GM19372 (cell line): ENCODE data around the gene OBSCN.
"Not testable (repeated sequence)": the region's sequence is repeated elsewhere in the genome, so short reads cannot be mapped to it uniquely, and the experiment has no call there.

Experiments
- ATAC-seq: cut with Tn5 transposase; IDR thresholded peaks from one replicate; pipeline ENCODE4 v1.9.1; 2021; ENCODE audit warnings: mild to moderate bottlenecking, low read depth, moderate library complexity; ENCODE audit not compliant: unreplicated experiment

The OBSCN gene

GRCh38 chr1:228249513-228250305 lies 41.9 kb downstream of the OBSCN start:
- ATAC-seq: no peak

- ATAC-seq: not testable (repeated sequence)
Observed at GRCh38 chr1:228252476-228252875, 44.6 kb downstream of the OBSCN start.

GRCh38 chr1:228256626-228257375 lies 49.0 kb downstream of the OBSCN start:
- no peak for ATAC-seq

GRCh38 chr1:228258486-228258885 lies 50.6 kb downstream of the OBSCN start:
- ATAC-seq: no peak

- ATAC-seq: no peak
Observed at GRCh38 chr1:228259368-228259894, 51.6 kb downstream of the OBSCN start.

GRCh38 chr1:228259951-228260350 lies 52.1 kb downstream of the OBSCN start:
- no peak for ATAC-seq

GRCh38 chr1:228261706-228262105 lies 53.9 kb downstream of the OBSCN start:
- ATAC-seq: no peak

GRCh38 chr1:228262475-228262874 lies 54.6 kb downstream of the OBSCN start:
- ATAC-seq: no peak

- no peak for ATAC-seq
Observed at GRCh38 chr1:228263636-228264035, 55.8 kb downstream of the OBSCN start.

- ATAC-seq: no peak
Observed at GRCh38 chr1:228264090-228264829, 56.4 kb downstream of the OBSCN start.

- ATAC-seq: no peak
Observed at GRCh38 chr1:228265167-228265566, 57.3 kb downstream of the OBSCN start.

GRCh38 chr1:228267962-228268880 lies 60.4 kb downstream of the OBSCN start:
- ATAC-seq: no peak

GRCh38 chr1:228268881-228269265 lies 61.0 kb downstream of the OBSCN start:
- no peak for ATAC-seq

- not testable (repeated sequence) for ATAC-seq
Observed at GRCh38 chr1:228269431-228269830, 61.6 kb downstream of the OBSCN start.

- no peak for ATAC-seq
Observed at GRCh38 chr1:228270032-228270431, 62.2 kb downstream of the OBSCN start.

- ATAC-seq: no peak
Observed at GRCh38 chr1:228271701-228272251, 63.9 kb downstream of the OBSCN start.

GRCh38 chr1:228272331-228272791 lies 64.5 kb downstream of the OBSCN start:
- ATAC-seq: no peak

GRCh38 chr1:228272831-228273571 lies 65.2 kb downstream of the OBSCN start:
- ATAC-seq: no peak
